D721Med (cell line): ENCODE results near the gene RADX.

Experiments
- DNase-seq: peaks from one replicate; pipeline ENCODE4 v3.0.0; 2011; ENCODE audit warnings: low spot score; ENCODE audit not compliant: insufficient read length
- FAIRE-seq: peaks from 2 replicates; lab custom pipeline; 2011; peaks lifted over from hg19 to GRCh38; lab: Jason Lieb, UNC
- CTCF ChIP-seq: IDR thresholded peaks from 2 replicates; pipeline ENCODE4 v1.5.1; 2012; ENCODE audit warnings: mild to moderate bottlenecking, control low read depth; ENCODE audit not compliant: insufficient read depth; ENCODE audit errors: missing control alignments

Gene RADX

DNA sequence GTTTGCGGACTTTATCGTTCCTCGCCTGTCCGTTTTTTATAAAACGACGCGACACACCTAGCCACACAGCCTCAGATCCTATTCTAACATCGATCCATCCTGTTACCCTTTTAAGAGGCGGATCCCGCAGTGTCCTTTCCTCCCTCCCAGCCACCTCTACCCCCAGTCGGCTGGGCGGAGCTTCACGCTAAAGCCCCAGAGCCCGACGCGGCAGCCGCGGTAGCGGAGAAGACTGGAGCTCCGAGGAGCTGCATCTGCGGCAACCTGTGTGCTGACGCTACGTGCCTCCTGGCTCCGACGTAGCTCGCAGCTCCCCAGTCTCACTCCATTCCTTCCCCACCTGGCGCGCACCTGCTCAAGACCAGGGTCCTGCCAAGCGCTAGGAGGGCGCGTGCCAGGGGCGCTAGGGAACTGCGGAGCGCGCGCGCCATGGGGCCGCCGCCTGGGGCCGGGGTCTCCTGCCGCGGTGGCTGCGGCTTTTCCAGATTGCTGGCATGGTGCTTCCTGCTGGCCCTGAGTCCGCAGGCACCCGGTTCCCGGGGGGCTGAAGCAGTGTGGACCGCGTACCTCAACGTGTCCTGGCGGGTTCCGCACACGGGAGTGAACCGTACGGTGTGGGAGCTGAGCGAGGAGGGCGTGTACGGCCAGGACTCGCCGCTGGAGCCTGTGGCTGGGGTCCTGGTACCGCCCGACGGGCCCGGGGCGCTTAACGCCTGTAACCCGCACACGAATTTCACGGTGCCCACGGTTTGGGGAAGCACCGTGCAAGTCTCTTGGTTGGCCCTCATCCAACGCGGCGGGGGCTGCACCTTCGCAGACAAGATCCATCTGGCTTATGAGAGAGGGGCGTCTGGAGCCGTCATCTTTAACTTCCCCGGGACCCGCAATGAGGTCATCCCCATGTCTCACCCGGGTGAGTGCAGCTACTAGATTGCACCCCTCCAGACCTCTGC, 115.0 kb downstream of the RADX start, which contains the start of gene RNF128:
RNF128 (plus strand) TSS at position 217 of the 953 bp plus-strand sequence; CDS start at position 430, 213 bp downstream.
- no peak for TF ChIP-seq CTCF
- FAIRE-seq, result no peak
- no peak for DNase-seq

- FAIRE-seq, result no peak
- DNase-seq, result no peak
- no peak for TF ChIP-seq CTCF
These were observed 116.6 kb downstream of the RADX start for GRCh38 chrX:106728337-106728736.
